ENCODE results near the gene QPCTL. TPM values are rescaled to one million over a fixed set of nuclear protein-coding genes. Genes with fewer than 3 reads are reported as not detected.

QPCTL gene
- polyA plus RNA-seq = 1 to 10 TPM; 3.9 to 5.4 (median 4.9) TPM

GRCh38 chr19:45692187-45693105 is at the start of gene QPCTL:
Gene QPCTL (plus strand): TSS chr19:45692666. CDS start chr19:45692704, 38 bp downstream.
- peak within 1 kb of the TSS; percentile 51 for H3K27ac ChIP-seq (ENCODE audit: low read depth, low read length)
- WGBS, 3 donors = 0 to 1% (median 0%) methylated on average over 70 of the region's 70 CpGs

GRCh38 chr19:45643024-45643926 is 49.2 kb upstream of the QPCTL start:
- WGBS, 3 donors = 11 to 13% (median 11%) methylated on average over 37 to 39 of the region's 39 CpGs
- H3K27ac ChIP-seq (ENCODE audit: low read depth, low read length) = no peak overlapping the region

GRCh38 chr19:45643927-45644771 is 48.3 kb upstream of the QPCTL start:
- 47 to 55% (median 51%) methylated on average over 14 of the region's 14 CpGs for WGBS, 3 donors
- H3K27ac ChIP-seq (ENCODE audit: low read depth, low read length) = no peak overlapping the region

- WGBS, 3 donors = 14 to 15% (median 14%) methylated on average over 27 to 35 of the region's 35 CpGs
Observed at GRCh38 chr19:45645068-45645630, 47.3 kb upstream of the QPCTL start.

DNA sequence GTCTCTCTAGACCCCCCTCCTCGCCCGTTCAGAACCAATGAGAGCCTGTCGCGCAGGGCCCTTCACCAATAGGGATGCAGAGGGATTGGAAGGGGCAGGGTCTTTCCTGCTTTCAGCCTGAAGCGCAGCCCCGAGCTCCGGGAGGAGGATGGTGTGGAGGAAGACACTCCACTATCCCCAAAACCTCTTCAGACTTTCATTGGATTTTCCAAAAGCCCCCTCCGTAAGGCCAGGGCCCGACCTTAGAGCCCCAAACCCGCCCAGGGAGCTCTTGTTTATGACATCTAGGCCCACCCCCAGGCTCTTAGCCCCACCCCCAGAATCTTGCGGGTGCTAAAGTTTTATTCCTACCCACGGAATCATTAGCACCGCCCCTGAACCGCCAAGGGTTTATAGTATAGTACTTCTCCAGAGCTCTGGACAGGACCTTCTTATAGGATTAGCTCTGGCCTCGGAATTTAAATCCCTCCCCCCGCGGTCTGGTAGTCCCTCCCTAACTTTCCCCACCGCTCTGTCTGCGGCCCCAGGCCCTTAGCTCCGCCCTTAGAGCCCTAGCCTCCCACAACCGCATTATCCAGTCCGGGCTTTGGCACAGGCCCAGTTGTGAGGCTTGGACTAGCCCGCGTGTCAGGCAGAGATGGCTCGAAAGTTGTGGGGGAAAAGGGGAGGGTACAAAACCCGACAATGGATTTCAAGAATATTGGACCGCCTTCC is 46.7 kb upstream of the QPCTL start:
- H3K27ac ChIP-seq (ENCODE audit: low read depth, low read length) = no peak overlapping the region
- 0 to 2% (median 1%) methylated on average over 27 of the region's 27 CpGs for WGBS, 3 donors

More at GRCh38 chr19:45645068-45645630, 47.3 kb upstream of the QPCTL start:
- no peak overlapping the region for H3K27ac ChIP-seq (ENCODE audit: low read depth, low read length)

GRCh38 chr19:45646345-45646698 is 46.1 kb upstream of the QPCTL start:
- no peak overlapping the region for H3K27ac ChIP-seq (ENCODE audit: low read depth, low read length)
- 9 to 11% (median 9%) methylated on average over 9 of the region's 9 CpGs for WGBS, 3 donors

- 56 to 77% (median 60%) methylated on average over 3 of the region's 3 CpGs for WGBS, 3 donors
- H3K27ac ChIP-seq (ENCODE audit: low read depth, low read length) = no peak overlapping the region
Observed at GRCh38 chr19:45650722-45651121, 41.7 kb upstream of the QPCTL start.

DNA sequence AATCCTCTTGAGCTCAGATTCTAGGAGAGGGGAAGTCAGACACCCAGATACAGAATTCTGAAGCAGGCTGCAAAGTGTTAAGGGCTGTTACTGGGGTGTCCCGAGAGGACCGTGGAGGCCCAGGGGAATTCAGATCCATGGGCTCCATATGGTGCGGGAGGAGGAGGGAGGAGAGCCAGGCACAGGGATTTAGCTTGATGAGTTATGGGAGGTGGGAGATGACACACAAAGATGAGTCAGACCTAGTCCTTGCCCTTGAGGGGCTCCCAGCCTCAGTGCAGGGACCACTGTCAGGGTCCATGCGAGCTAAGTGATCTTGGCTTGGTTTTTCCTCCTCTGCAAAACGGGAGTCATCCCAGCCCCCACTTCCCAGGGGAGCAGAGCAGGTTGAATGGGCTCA is 38.8 kb upstream of the QPCTL start:
- 44 to 51% (median 47%) methylated on average over 5 of the region's 5 CpGs for WGBS, 3 donors

GRCh38 chr19:45655073-45655472 is 37.4 kb upstream of the QPCTL start:
- no peak overlapping the region for H3K27ac ChIP-seq (ENCODE audit: low read depth, low read length)
- WGBS, 3 donors = 30 to 84% (median 52%) methylated on average over 3 of the region's 3 CpGs

More for the DNA sequence above, 38.8 kb upstream of the QPCTL start:
- no peak overlapping the region for H3K27ac ChIP-seq (ENCODE audit: low read depth, low read length)

- H3K27ac ChIP-seq (ENCODE audit: low read depth, low read length) = no peak overlapping the region
- WGBS, 3 donors = 40 to 54% (median 53%) methylated on average over 13 to 14 of the region's 14 CpGs
Observed at GRCh38 chr19:45657520-45658167, 34.8 kb upstream of the QPCTL start.

- no peak overlapping the region for H3K27ac ChIP-seq (ENCODE audit: low read depth, low read length)
- WGBS, 3 donors = 70 to 77% (median 75%) methylated on average over 6 of the region's 6 CpGs
Observed at GRCh38 chr19:45659096-45659729, 33.3 kb upstream of the QPCTL start.

- WGBS, 3 donors = 41 to 47% (median 43%) methylated on average over 8 of the region's 8 CpGs
Observed at GRCh38 chr19:45660636-45661035, 31.8 kb upstream of the QPCTL start.

GRCh38 chr19:45663800-45664199 is 28.7 kb upstream of the QPCTL start:
- no peak overlapping the region for H3K27ac ChIP-seq (ENCODE audit: low read depth, low read length)
- WGBS, 3 donors = 88 to 97% (median 94%) methylated on average over 1 of the region's 1 CpG

More at GRCh38 chr19:45660636-45661035, 31.8 kb upstream of the QPCTL start:
- H3K27ac ChIP-seq (ENCODE audit: low read depth, low read length) = no peak overlapping the region

GRCh38 chr19:45664575-45664974 is 27.9 kb upstream of the QPCTL start:
- 61 to 68% (median 62%) methylated on average over 7 of the region's 7 CpGs for WGBS, 3 donors
- no peak overlapping the region for H3K27ac ChIP-seq (ENCODE audit: low read depth, low read length)

DNA sequence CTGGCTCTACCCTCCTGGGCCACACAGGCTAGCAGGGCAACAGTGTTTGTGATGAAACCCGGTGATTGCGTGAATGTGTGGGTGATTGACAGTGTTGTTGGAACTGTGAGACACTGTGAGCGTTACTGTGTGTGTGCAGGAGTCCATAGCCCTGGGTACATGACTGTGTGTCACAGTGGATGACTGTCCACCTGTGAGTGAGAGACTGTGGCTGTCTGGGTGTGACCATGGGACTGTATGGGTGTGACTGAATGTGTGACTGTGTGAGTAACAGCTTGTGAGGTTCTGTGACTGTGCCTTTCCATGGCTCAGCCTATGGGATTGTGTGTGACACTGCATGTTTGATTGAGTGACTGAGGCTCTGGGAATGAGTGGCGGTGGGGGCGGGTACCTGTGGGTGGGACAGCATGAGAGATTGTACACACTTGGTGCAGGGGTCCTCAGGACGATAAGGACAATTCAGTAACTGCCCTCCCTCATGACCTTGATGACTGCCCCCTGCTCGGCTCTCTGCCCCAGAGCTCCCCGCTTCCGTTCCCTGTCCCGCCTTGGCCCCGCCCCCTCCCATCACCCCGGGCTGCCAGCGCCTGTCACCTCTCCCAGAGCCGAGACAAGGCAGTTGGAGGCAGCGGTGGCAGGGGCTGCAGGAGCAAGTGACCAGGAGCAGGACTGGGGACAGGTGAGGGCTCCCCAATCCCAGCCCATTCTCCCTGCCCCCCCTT is 24.7 kb upstream of the QPCTL start, which contains the start of gene GIPR:
Gene GIPR (plus strand): TSS at position 602 of the 722 bp plus-strand sequence. CDS start 1,300 bp downstream, outside the sequence.
- no peak within 1 kb of the TSS for H3K27ac ChIP-seq (ENCODE audit: low read depth, low read length)

More for the DNA sequence above, 24.7 kb upstream of the QPCTL start, which contains the start of gene GIPR:
- WGBS, 3 donors = 10% methylated on average over 14 to 15 of the region's 15 CpGs
